Effector memory CD4-positive, alpha-beta T cell (primary cell): ENCODE measurements around the gene FOXP4.

Experiments
- DNase-seq, 3 donors: peaks; one replicate each; pipeline ENCODE4 v3.0.0-alpha.2; 2020
- H3K27ac ChIP-seq: 2 replicates; pipeline ENCODE4 v1.7.0; 2013; ENCODE audit warnings: mild to moderate bottlenecking, low read length, moderate library complexity; ENCODE audit not compliant: insufficient read depth, poor library complexity, severe bottlenecking
- H3K27me3 ChIP-seq: replicated peaks from 2 replicates; pipeline ENCODE4 v1.7.0; 2013; ENCODE audit warnings: mild to moderate bottlenecking, low read length; ENCODE audit not compliant: insufficient read depth, control insufficient read depth, poor library complexity, severe bottlenecking
- H3K36me3 ChIP-seq: 2 replicates; pipeline ENCODE4 v1.7.0; 2013; ENCODE audit warnings: mild to moderate bottlenecking, low read length, moderate library complexity; ENCODE audit not compliant: control insufficient read depth, insufficient read depth
- H3K4me1 ChIP-seq: 2 replicates; pipeline ENCODE4 v1.7.0; 2013; ENCODE audit warnings: low read length, mild to moderate bottlenecking; ENCODE audit not compliant: control insufficient read depth, insufficient read depth, poor library complexity, severe bottlenecking
- H3K4me3 ChIP-seq: 2 replicates; pipeline ENCODE4 v1.7.0; 2013; ENCODE audit warnings: low read length, low read depth, mild to moderate bottlenecking; ENCODE audit not compliant: insufficient read depth, poor library complexity, severe bottlenecking
- H3K9me3 ChIP-seq: 2 replicates; pipeline ENCODE4 v1.7.0; 2013; ENCODE audit warnings: mild to moderate bottlenecking, low read length, moderate library complexity; ENCODE audit not compliant: control insufficient read depth

FOXP4 gene

GRCh38 chr6:41591122-41591521, 44.9 kb downstream of the FOXP4 start:
- H3K27ac ChIP-seq, result no peak overlapping the region
- no peaks in the 10 kb centered on the region for H3K27me3 ChIP-seq
- no peaks in the 10 kb centered on the region for H3K4me1 ChIP-seq
- H3K36me3 ChIP-seq, result peaks cover 3% of the 10 kb centered on the region
- H3K9me3 ChIP-seq, result no peaks in the 10 kb centered on the region
- no peak overlapping the region for H3K4me3 ChIP-seq
- no peak for DNase-seq

GRCh38 chr6:41591859-41592502, 45.8 kb downstream of the FOXP4 start:
- Histone ChIP-seq H3K36me3 (peaks cover 3% of the 10 kb centered on the region), H3K9me3 (no peaks in the 10 kb centered on the region), H3K27ac (no peak overlapping the region), H3K27me3 (no peaks in the 10 kb centered on the region), H3K4me1 (no peaks in the 10 kb centered on the region), H3K4me3 (no peak overlapping the region)
- peak; percentile 58 to 61 (median 58) for DNase-seq

GRCh38 chr6:41593406-41593805, 47.2 kb downstream of the FOXP4 start:
- no peak for DNase-seq
- no peak overlapping the region for H3K27ac ChIP-seq
- no peaks in the 10 kb centered on the region for H3K9me3 ChIP-seq
- H3K4me3 ChIP-seq, result no peak overlapping the region
- no peaks in the 10 kb centered on the region for H3K27me3 ChIP-seq
- H3K36me3 ChIP-seq, result peaks cover 3% of the 10 kb centered on the region
- H3K4me1 ChIP-seq, result no peaks in the 10 kb centered on the region

GRCh38 chr6:41593839-41594238, 47.7 kb downstream of the FOXP4 start:
- Histone ChIP-seq H3K27ac (no peak overlapping the region), H3K9me3 (no peaks in the 10 kb centered on the region), H3K4me1 (no peaks in the 10 kb centered on the region), H3K27me3 (no peaks in the 10 kb centered on the region), H3K4me3 (no peak overlapping the region), H3K36me3 (peaks cover 3% of the 10 kb centered on the region)
- DNase-seq, result no peak

- H3K9me3 ChIP-seq, result no peaks in the 10 kb centered on the region
- no peaks in the 10 kb centered on the region for H3K27me3 ChIP-seq
- no peaks in the 10 kb centered on the region for H3K4me1 ChIP-seq
- H3K36me3 ChIP-seq, result no peaks in the 10 kb centered on the region
- no peak overlapping the region for H3K4me3 ChIP-seq
- H3K27ac ChIP-seq, result no peak overlapping the region
- DNase-seq, result no peak
Measured at GRCh38 chr6:41594326-41594725, 48.1 kb downstream of the FOXP4 start.

GRCh38 chr6:41594766-41595165, 48.6 kb downstream of the FOXP4 start:
- H3K4me1 ChIP-seq, result no peaks in the 10 kb centered on the region
- no peak for DNase-seq
- no peaks in the 10 kb centered on the region for H3K9me3 ChIP-seq
- no peaks in the 10 kb centered on the region for H3K36me3 ChIP-seq
- H3K27ac ChIP-seq, result no peak overlapping the region
- no peaks in the 10 kb centered on the region for H3K27me3 ChIP-seq
- no peak overlapping the region for H3K4me3 ChIP-seq

- Histone ChIP-seq H3K4me3 (no peak overlapping the region), H3K9me3 (no peaks in the 10 kb centered on the region), H3K36me3 (no peaks in the 10 kb centered on the region), H3K4me1 (no peaks in the 10 kb centered on the region), H3K27ac (no peak overlapping the region), H3K27me3 (no peaks in the 10 kb centered on the region)
- DNase-seq, result no peak
Measured at GRCh38 chr6:41595166-41595565, 49.0 kb downstream of the FOXP4 start.

- no peaks in the 10 kb centered on the region for H3K9me3 ChIP-seq
- H3K27me3 ChIP-seq, result no peaks in the 10 kb centered on the region
- no peak overlapping the region for H3K4me3 ChIP-seq
- no peak overlapping the region for H3K27ac ChIP-seq
- DNase-seq, result no peak
- H3K36me3 ChIP-seq, result no peaks in the 10 kb centered on the region
- H3K4me1 ChIP-seq, result no peaks in the 10 kb centered on the region
Measured at GRCh38 chr6:41596096-41596685, 50.0 kb downstream of the FOXP4 start.

- no peaks in the 10 kb centered on the region for H3K9me3 ChIP-seq
- no peak overlapping the region for H3K4me3 ChIP-seq
- H3K27ac ChIP-seq, result no peak overlapping the region
- no peaks in the 10 kb centered on the region for H3K27me3 ChIP-seq
- H3K36me3 ChIP-seq, result no peaks in the 10 kb centered on the region
- no peaks in the 10 kb centered on the region for H3K4me1 ChIP-seq
- DNase-seq, result no peak
Measured at GRCh38 chr6:41596807-41597206, 50.6 kb downstream of the FOXP4 start.

GRCh38 chr6:41597246-41598000, 51.2 kb downstream of the FOXP4 start:
- H3K9me3 ChIP-seq, result no peaks in the 10 kb centered on the region
- no peaks in the 10 kb centered on the region for H3K36me3 ChIP-seq
- no peak for DNase-seq
- no peak overlapping the region for H3K4me3 ChIP-seq
- no peak overlapping the region for H3K27ac ChIP-seq
- H3K27me3 ChIP-seq, result no peaks in the 10 kb centered on the region
- H3K4me1 ChIP-seq, result no peaks in the 10 kb centered on the region
